GM21576 (cell line): ENCODE results near the gene RCBTB2.
A peak's percentile ranks its signal among the peaks of the same experiment; 100 is the strongest.

Experiments
- ATAC-seq: cut with Tn5 transposase; IDR thresholded peaks from one replicate; pipeline ENCODE4 v1.9.1; 2021; ENCODE audit warnings: mild to moderate bottlenecking, moderate library complexity; ENCODE audit not compliant: unreplicated experiment

Gene RCBTB2

GRCh38 chr13:48532256-48532505, 699 bp downstream of the RCBTB2 start:
- peak; percentile 13 for ATAC-seq

DNA sequence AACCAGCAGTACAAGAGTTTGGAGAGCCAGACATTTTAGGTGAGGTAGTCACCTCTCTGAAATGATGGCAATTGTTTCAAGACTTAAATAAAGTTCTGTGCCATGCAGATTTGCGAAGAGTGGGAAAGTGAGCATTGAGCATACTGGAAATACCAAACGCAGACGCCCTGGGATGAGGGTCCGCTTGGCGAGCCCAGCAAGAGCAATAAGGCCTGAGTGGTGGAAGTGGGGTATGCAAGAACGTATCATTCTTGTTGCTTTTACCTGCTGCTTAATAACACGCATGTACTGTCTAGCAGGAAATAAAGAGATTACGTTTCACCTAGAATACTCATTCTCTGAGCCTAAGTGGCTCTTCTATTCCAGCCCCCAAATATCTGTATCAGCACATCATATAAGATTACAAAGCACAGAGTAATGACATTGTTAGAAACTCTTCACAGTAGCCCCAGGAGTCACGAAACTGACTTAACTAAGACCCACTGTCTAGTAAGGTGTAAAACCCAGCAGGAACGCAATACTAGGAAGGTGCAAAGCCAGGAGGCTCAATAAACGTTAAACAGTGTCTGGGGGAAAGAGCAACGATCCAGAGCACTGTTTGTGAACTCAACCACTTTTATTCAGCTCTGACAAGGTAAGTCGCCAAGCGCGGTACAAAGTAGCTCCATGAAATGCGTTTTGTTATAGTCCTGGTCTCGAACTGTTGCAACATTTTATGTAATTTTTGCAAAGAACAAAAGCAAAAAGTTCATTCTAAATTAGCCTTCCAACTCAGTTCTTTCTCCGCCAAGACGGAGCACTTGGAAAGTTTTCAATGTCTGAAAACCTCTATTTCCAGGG, 1.2 kb downstream of the RCBTB2 start:
- ATAC-seq: no peak

DNA sequence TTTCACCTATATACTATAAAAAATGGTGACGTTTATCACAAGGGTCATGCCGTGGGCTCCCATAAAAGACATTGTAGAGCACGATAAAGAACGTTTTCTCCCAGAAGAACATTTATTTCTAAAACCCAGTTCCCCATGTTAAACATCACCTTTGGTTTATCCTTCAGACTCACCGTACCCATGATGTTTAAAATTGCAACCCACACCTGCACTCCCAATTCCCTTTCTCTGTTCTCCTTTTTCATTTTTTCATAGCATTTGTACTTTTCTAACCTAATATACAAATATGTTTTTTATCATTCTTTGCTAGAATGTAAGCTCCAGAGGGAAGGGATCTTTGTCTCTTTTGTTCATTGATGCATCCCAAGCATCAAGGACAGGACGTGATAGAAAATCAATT, 2.0 kb downstream of the RCBTB2 start:
- no peak for ATAC-seq

DNA sequence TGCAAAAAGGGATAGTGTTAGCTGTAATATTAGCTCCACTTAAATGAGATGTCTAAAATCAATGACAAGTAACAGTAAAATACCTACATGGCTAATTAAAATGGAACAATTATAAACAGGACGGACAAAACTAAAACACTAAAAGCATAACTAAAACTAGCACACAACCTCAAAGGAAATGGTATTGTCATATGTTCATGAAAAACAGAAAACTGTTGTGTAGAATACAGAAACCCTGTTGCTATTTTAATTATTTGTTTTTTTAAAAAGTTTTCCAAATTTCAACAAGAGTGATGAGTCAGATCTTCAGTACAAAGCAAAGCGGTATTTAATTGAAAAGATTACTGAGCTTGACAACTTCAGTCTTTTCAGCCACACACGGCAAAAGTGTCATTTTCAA, 4.2 kb downstream of the RCBTB2 start:
- ATAC-seq: no peak

DNA sequence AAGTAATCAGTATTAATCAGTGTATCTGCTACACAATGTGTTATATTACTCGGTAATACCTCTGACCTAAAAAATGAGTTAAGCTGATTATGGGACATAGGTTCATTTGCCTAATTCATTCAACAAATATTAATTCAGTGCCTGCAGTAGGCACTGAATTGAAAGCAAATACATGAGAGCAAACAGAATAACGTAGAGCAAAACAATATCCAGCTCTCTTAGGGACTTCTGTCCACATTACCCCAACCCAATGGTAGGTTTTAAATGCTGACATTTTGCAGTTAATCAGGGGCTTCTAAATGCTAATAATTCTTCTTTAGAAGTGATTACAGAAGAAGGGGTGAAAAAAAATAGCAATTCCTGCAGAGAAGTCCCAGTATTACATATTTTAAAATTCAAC, 4.9 kb downstream of the RCBTB2 start:
- no peak for ATAC-seq

GRCh38 chr13:48526286-48526685, 6.6 kb downstream of the RCBTB2 start:
- ATAC-seq: no peak

DNA sequence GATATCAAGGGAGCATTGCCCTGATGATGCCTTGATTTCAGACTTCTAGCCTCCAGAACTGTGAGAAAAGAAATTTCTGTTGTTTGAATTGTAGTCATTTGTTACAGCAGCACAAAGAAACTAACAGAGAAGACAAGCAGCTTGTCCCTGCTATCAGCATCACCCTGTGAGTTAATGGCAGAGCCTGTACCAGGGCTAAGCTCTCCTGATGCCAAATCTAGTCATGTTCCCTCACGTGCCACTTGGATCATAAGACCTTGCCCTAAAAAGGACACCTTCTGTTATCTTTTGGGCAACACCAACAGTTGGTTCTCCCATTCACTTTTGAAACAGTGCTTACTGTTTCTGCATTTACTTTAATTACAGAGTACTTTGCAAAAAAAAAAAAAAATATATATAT, 14.8 kb downstream of the RCBTB2 start:
- ATAC-seq: no peak

DNA sequence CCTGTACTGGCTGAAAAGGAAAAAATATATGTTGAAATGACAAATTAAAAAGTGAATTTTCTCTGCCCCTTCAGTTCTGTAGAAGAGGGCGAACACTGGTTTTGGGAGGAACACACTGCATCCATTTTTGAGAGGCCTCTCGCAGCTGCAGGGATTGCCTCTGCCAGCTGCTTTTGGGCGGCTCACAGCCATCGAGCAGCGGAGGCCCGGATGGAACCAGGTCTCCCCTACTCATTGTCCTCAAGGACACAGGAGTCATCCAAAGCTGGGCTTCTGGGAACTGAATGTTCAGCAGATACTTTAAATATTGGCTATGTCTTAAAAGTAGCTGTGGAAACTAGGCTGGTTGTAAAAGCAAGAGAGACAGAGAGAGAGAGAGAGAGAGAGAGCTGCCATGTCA, 17.1 kb downstream of the RCBTB2 start:
- no peak for ATAC-seq

DNA sequence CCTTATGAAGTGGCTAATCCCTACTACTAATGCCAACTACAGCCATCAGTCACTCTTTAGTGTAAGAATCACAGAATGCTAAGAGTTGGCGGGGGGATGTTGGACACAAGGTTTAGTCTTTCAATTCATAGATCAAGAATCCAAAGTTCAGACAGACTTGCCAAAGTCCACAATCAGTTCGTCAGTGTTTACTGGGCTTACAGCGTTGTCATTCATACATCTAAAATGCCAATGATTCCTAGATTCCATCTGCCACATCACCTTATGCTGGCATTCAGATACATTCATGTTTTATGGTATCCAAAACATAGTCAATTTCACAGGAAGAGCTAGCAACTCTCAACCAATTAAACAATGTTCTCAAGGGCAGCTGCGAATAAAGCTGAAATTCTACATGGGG, 18.1 kb downstream of the RCBTB2 start:
- no peak for ATAC-seq

DNA sequence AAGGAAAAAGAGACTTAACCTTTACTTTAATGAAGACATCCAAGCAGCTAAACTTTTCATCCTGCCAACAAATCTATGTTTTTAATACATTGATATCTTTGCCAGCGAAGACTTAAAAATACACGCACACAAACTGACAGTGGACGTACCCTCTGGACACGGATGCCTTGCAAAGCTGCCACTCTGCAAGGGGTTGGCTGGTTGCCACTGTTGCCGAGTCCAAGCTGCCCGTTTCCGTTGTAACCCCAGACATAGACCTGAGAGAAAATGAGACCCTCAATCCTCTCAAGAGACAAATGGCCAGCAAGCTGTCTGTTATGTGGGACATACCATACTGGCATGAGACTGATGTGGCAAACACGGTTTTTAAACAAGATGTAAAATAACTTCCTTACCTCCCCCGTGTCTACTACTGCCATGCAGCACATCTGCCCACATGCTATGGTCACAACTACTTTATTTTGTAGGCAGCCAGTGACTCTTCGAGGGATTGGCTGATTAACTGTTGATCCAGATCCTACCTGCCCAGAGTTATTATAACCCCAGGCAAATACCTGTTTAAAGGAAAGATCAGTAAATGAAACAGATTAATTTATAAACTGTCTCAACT, 21.2 kb downstream of the RCBTB2 start:
- ATAC-seq: no peak

GRCh38 chr13:48510698-48511097, 22.2 kb downstream of the RCBTB2 start:
- no peak for ATAC-seq

DNA sequence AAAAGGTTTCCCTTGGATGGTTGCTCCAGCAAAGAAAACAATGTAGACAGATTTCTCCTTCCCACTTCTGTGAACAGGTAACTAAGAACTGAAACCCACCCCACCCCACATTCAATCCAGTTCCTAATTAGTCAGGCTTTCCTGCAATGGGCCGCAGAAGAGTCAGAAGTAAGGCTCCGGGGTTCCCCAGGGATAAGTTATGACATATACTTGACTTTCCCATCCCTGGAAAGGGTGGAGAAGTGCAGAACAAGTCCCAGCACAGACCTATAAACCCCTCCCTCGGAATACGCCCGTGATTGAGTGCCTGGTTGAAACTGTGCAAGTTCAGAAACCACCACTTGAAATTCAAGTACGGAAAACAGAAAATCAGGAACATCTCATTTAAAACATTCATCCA, 24.9 kb downstream of the RCBTB2 start:
- no peak for ATAC-seq

DNA sequence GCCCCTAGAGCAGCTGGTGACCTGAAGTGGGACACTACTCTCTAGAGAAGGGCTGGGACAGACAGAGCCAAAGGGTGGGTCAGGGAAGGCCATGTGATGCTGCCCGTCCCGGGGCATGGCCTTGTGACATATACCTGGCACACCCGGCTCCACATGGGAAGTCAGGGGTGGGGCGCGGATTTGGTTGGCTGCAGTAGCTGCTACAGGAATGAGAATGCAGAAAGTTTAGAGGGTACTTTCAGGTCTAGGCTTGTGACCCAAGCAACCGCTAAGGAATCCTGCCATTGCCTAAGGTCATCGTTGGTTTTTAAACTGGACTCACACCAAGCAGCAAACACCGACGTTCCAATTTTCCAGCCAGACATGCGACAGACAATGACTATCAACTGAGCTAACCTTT, 25.9 kb downstream of the RCBTB2 start:
- no peak for ATAC-seq

DNA sequence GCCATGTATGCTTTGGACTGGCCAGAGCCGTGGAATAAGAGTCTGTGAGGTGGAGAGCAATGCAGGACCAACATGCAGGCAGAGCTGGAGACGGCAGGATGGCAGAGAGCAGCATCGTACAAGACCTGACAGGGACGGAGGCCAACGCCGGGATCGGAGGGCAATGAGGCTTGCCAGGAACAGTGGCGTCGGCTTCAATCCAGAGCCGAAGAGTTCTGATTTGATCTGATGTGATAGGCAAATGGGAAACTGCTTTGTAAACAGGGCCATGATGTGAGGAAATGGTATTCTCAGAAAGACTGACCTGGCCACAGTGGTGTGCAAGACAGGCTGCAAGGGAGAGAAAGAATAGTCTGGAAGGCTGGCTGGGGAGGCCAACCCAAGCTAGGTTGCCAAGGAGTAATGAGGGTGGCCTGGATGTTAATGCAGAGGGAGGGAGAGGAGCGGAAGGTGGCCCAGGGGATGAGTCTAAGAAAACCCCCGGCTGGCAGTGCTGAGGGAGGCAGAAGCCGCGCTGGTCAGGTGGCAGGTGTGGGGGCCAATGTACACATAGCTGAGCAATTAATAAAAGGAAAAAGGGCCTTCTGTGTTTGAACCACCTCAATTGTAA, 26.7 kb downstream of the RCBTB2 start:
- peak; percentile 13 for ATAC-seq

DNA sequence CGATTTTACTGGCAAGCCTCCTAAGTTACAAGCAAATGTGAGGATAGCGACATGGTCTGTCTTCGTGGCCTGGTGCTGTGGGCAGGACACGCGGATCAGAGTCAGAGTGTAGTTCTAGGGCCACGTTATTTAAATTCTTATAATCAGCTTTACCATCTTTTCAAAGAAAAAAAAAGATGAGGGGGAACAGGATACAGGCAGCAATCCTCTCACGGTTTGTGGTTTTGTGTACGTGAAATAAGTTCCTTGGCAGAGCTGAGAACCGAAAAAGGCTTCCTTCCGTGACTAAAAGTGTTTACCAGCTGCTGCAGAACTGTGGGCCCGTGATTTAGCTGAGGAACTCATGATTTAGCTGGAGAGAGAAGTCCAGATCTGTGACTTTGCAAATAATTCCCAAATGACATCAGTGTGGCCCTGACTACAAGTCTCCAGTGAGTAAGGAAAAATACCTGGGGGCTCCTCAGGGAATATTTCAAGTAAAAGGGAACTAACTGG, 27.2 kb downstream of the RCBTB2 start:
- ATAC-seq: peak; percentile 72

- ATAC-seq: no peak
These were observed 27.9 kb downstream of the RCBTB2 start for GRCh38 chr13:48505012-48505411.

GRCh38 chr13:48504606-48505005, 28.3 kb downstream of the RCBTB2 start:
- ATAC-seq: no peak

DNA sequence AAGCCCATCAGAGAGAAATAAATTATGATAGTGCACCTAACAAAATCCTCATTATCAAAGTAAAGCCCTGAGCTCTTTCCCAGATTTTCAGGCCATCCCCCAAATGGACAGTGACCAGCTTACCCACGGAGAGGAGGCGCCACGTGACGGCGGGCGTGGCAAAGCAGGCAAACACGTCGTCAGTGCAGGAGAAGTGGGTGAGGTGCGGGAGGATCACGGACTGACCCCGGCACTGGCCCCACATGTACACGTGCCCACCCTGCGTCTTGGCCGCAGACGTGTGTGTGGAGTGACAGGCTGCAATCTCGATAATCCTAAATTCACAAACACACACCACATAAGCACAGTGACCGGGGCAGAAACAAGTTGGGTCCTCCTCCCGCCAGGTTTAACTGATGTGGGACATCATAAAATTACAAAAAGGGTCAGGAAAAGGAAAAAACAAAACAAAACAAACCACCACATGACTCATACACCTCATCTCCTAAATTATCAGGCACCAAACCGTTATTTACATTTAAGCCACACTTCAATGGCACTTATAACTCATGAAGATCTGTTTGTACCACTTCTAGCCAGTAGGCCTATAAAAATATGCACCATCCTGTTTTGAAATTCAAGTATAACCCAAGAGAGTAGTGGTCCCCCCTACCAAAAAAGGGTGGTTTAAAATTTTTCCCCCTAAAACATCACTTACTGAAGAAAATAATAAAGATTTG, 30.1 kb downstream of the RCBTB2 start:
- no peak for ATAC-seq

GRCh38 chr13:48501705-48502104, 31.2 kb downstream of the RCBTB2 start:
- no peak for ATAC-seq

DNA sequence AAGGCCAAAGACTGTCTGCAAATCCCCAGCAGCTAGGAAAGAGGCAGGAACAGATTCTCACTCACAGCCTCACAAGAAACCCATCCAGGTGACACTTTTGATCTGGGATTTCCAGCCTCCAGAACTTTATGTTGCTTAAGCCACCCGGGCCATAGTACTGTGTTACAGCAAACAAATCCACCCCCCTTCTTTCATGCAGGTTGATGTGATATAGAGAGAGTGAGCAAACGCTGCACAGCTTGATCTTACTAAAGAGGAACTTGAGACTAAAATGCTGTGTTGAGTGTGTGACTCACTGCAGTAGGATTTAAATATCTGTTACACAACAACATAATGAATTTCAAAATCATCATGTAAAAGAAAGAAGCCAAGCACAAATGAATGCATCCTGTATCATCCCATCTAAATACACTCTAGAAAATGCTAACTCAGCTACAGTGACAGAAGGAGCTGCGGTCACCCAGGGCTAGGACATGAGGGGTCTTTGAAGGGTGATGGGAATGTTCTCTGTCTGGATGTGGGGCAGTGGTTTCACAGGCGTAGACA, 32.2 kb downstream of the RCBTB2 start:
- ATAC-seq: no peak

DNA sequence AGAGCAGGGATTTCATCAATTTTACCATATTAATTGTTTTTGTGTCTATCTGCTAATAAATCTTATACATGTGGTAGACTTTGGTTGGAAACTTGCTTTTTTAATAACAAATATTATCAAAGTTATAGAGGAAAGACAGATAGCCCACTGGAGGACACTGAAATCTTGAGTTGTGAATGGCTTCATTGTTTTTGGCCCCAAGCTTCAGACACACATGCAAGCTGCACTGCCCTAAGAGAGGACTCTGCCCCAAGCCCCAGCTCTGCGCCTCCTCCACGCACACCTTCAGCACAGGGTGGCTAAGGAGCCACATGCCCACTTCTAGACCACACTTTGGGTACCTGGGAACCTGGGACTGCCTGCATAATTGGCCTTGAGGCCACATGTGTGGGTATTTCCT, 35.2 kb downstream of the RCBTB2 start:
- no peak for ATAC-seq
